IMR-90 (cell line): ENCODE data around the gene GPR158. TPM values are rescaled to one million over a fixed set of nuclear protein-coding genes. Genes with fewer than 3 reads are reported as not detected.

Experiments used
- ATAC-seq: fragments of 200-7000 bp; cut with Tn5 transposase; 2 replicates; pipeline ENCODE4 v1.9.1; 2020; ENCODE audit warnings: low read depth, mild to moderate bottlenecking, moderate library complexity
- BruUV-seq: library from RNA; stranded (reverse); fragments of 400-500 nt; replicated peaks from 2 replicates; lab custom pipeline; 2021; lab: Mats Ljungman, UMichigan
- CTCF ChIA-PET: fragments of 300-600 bp; formaldehyde crosslinking; extraction: SDS; loops from one replicate; lab custom pipeline; 2021; ENCODE audit warnings: antibody characterized with exemption; lab: Yijun Ruan, JAX
- POLR2A ChIA-PET: fragments of 300-600 bp; sonication (Branson Sonifier 250); formaldehyde crosslinking; loops from one replicate; lab custom pipeline; 2022; ENCODE audit warnings: antibody characterized with exemption; ENCODE audit not compliant: unreplicated experiment; lab: Charles Lee
- DNase-seq: peaks from one replicate; pipeline ENCODE4 v3.0.0; 2013
- H2AFZ ChIP-seq: replicated peaks from 2 replicates; pipeline ENCODE3; 2013; ENCODE audit warnings: low read length, mild to moderate bottlenecking; ENCODE audit not compliant: poor library complexity
- H2AK5ac ChIP-seq: 2 replicates; pipeline ENCODE4 v1.6.1; 2013; ENCODE audit warnings: low read depth, low read length, inconsistent platforms
- H2AK9ac ChIP-seq: replicated peaks from 2 replicates; pipeline ENCODE3; 2013; ENCODE audit warnings: mild to moderate bottlenecking, low read depth, low read length, moderate library complexity; ENCODE audit not compliant: poor library complexity
- H2BK120ac ChIP-seq: 2 replicates; pipeline ENCODE4 v1.6.1; 2013; ENCODE audit warnings: low read depth, low read length, inconsistent platforms
- H2BK15ac ChIP-seq: 3 replicates; pipeline ENCODE4 v1.6.1; 2013; ENCODE audit warnings: low read depth, low read length, inconsistent platforms
- H2BK20ac ChIP-seq: 2 replicates; pipeline ENCODE4 v1.6.1; 2013; ENCODE audit warnings: low read depth, mild to moderate bottlenecking, inconsistent platforms, low read length, moderate library complexity
- H2BK5ac ChIP-seq: 2 replicates; pipeline ENCODE4 v1.6.1; 2013; ENCODE audit warnings: mild to moderate bottlenecking, low read depth, low read length, inconsistent platforms; ENCODE audit not compliant: poor library complexity, severe bottlenecking
- H3K14ac ChIP-seq: replicated peaks from 2 replicates; pipeline ENCODE4 v1.6.1; 2013; ENCODE audit warnings: low read depth, low read length, inconsistent platforms
- H3K18ac ChIP-seq: 2 replicates; pipeline ENCODE4 v1.6.1; 2013; ENCODE audit warnings: low read depth, low read length, control low read depth
- H3K23ac ChIP-seq: 2 replicates; pipeline ENCODE4 v1.6.1; 2013; ENCODE audit warnings: low read depth, low read length, inconsistent platforms
- H3K27ac ChIP-seq: 2 replicates; pipeline ENCODE4 v1.5.1; 2013; ENCODE audit warnings: mild to moderate bottlenecking, control low read depth, low read length; ENCODE audit not compliant: insufficient read depth
- H3K27me3 ChIP-seq: 2 replicates; pipeline ENCODE4 v1.6.1; 2013; ENCODE audit warnings: low read length; ENCODE audit not compliant: control insufficient read depth, insufficient read depth
- H3K36me3 ChIP-seq: 2 replicates; pipeline ENCODE4 v1.6.1; 2013; ENCODE audit warnings: low read length, mixed read lengths; ENCODE audit not compliant: control insufficient read depth, insufficient read depth
- H3K4ac ChIP-seq: 2 replicates; pipeline ENCODE4 v1.6.1; 2013; ENCODE audit warnings: low read depth, low read length, inconsistent platforms
- H3K4me1 ChIP-seq: 2 replicates; pipeline ENCODE4 v1.6.1; 2013; ENCODE audit warnings: low read length, mixed read lengths; ENCODE audit not compliant: control insufficient read depth, insufficient read depth
- H3K4me2 ChIP-seq: 2 replicates; pipeline ENCODE4 v1.6.1; 2013; ENCODE audit warnings: low read depth, mild to moderate bottlenecking, control low read depth, low read length, moderate library complexity
- H3K4me3 ChIP-seq: 2 replicates; pipeline ENCODE4 v1.5.1; 2013; ENCODE audit warnings: low read depth, mild to moderate bottlenecking, control low read depth, low read length, moderate library complexity; ENCODE audit not compliant: insufficient read depth
- H3K56ac ChIP-seq: 2 replicates; pipeline ENCODE4 v1.6.1; 2013; ENCODE audit warnings: low read length, inconsistent platforms; ENCODE audit not compliant: insufficient read depth; ENCODE audit errors: extremely low read depth
- H3K79me1 ChIP-seq, 2 experiments: 2 replicates each; pipeline ENCODE4 v1.6.1; 2013; ENCODE audit warnings: low read length in 2 of 2, inconsistent platforms in 1 of 2, low read depth in 1 of 2
- H3K9ac ChIP-seq: 2 replicates; pipeline ENCODE4 v1.6.1; 2013; ENCODE audit warnings: low read depth, low read length, control low read depth
- H3K9me1 ChIP-seq: 2 replicates; pipeline ENCODE4 v1.6.1; 2013; ENCODE audit warnings: low read length, inconsistent platforms; ENCODE audit not compliant: insufficient read depth
- H3K9me3 ChIP-seq: 2 replicates; pipeline ENCODE4 v1.6.1; 2013; ENCODE audit warnings: low read length; ENCODE audit not compliant: control insufficient read depth, insufficient read depth
- H4K20me1 ChIP-seq: 2 replicates; pipeline ENCODE4 v1.6.1; 2013; ENCODE audit warnings: low read length, inconsistent platforms; ENCODE audit not compliant: insufficient read depth
- H4K5ac ChIP-seq: 2 replicates; pipeline ENCODE4 v1.6.1; 2013; ENCODE audit warnings: mild to moderate bottlenecking, low read depth, low read length, control low read depth
- H4K8ac ChIP-seq, 2 experiments: 2 replicates each; pipeline ENCODE4 v1.6.1; 2013; ENCODE audit warnings: low read depth in 2 of 2, low read length in 2 of 2, control low read depth in 1 of 2, inconsistent platforms in 1 of 2
- H4K91ac ChIP-seq: 2 replicates; pipeline ENCODE4 v1.6.1; 2013; ENCODE audit warnings: low read depth, low read length, inconsistent platforms; ENCODE audit not compliant: insufficient read depth
- CEBPB ChIP-seq: IDR thresholded peaks from 2 replicates; pipeline ENCODE4 v1.6.1; 2012; ENCODE audit warnings: low read depth, low read length, improper control_type of control experiment
- RFX5 ChIP-seq: IDR thresholded peaks from 2 replicates; pipeline ENCODE4 v1.8.0; 2012; ENCODE audit warnings: low read depth, mild to moderate bottlenecking, low read length, moderate library complexity
- WGBS, 2 experiments: methylation state at CpG; one replicate each; pipeline versions ENCODE4 v1.1.5 to v1.1.7; 2013; ENCODE audit warnings: missing lambda C conversion rate in 2 of 2; ENCODE audit not compliant: insufficient read length in 1 of 2; ENCODE audit errors: extremely low coverage in 2 of 2; 5-methylcytosine and 5-hydroxymethylcytosine counted together
- dilution Hi-C: fragments of 300-500 bp; cut with HindIII; formaldehyde crosslinking; loops from one replicate; pipeline ENCODE4 v1.14.3; 2018; ENCODE audit warnings: low sequenced_read_pairs; ENCODE audit not compliant: unreplicated experiment
- in situ Hi-C: fragments of 300-500 bp; cut with MboI; formaldehyde crosslinking; loops from 3 replicates; pipeline ENCODE4 v1.14.3; 2019; ENCODE audit warnings: low sequenced_read_pairs, inconsistent platforms, mixed read lengths
- intact Hi-C: fragments of 100-400 bp; cut with micrococcal nuclease; formaldehyde crosslinking; loops from 2 replicates; pipeline ENCODE4 v1.10.0; 2022
- polyA plus RNA-seq, 3 experiments: library from polyadenylated mRNA; depleted of rRNA; stranded (reverse); fragments of >200 nt; gene quantifications; 2 replicates each; pipeline ENCODE4 v1.2.3, GENCODE V29; 2012; ENCODE audit warnings: low replicate concordance in 1 of 3
- total RNA-seq: library from RNA; depleted of rRNA; stranded (reverse); fragments of >200 nt; gene quantifications from 2 replicates; pipeline ENCODE4 v1.2.3, GENCODE V29; 2012

GPR158 gene
- total and polyA plus RNA-seq, 2 of the 4 experiments (the other 2 are of a cell fraction) = not detected

DNA sequence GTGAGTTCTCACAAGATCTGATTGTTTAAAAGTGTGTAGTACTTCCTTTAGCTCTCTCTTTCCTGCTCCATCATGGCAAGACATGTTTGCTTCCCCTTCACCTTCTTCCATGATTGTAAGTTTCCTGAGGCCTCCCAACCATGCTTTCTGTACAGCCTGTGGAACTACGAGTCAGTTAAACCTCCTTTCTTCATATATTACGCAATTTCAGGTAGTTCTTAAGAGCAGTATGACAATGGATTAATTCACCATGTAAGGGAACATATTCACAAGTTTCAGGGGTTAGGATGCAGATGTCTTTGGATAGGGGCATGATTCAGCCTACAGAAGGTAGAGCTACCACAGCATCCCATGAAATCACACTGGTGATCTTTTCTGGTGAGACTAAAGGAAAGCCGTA, 174.7 kb downstream of the GPR158 start:
- BruUV-seq = no TSS peak
- Histone ChIP-seq H2AFZ (no peak overlapping the region), H4K5ac (no peak overlapping the region), H3K4me1 (no peaks in the 10 kb centered on the region), H3K9me3 (peaks cover 12% of the 10 kb centered on the region), H2AK5ac (no peak overlapping the region), H3K18ac (no peak overlapping the region), H3K79me1 (no peaks in the 10 kb centered on the region), H3K4me2 (no peak overlapping the region), H3K27me3 (no peaks in the 10 kb centered on the region), H3K9ac (no peak overlapping the region), H2BK120ac (no peak overlapping the region), H2BK5ac (no peak overlapping the region), H3K4me3 (no peak overlapping the region), H3K14ac (no peak overlapping the region), H4K20me1 (no peaks in the 10 kb centered on the region), H2BK20ac (no peak overlapping the region), H3K56ac (no peak overlapping the region), H3K9me1 (no peaks in the 10 kb centered on the region), H2BK15ac (no peak overlapping the region), H3K4ac (no peak overlapping the region), H4K91ac (no peak overlapping the region), H3K23ac (no peak overlapping the region), H2AK9ac (no peak overlapping the region), H4K8ac (no peak overlapping the region), H3K27ac (no peak overlapping the region), H3K36me3 (no peaks in the 10 kb centered on the region)
- CTCF ChIA-PET = no interaction called here
- peak; percentile 66 for TF ChIP-seq CEBPB
- TF ChIP-seq RFX5 = no peak
- in situ Hi-C loops = no loop called here
- intact Hi-C loops = no loop called here
- ATAC-seq (no peak), DNase-seq (no peak)
- dilution Hi-C loops = no loop called here
- WGBS, 2 experiments = 63% methylated on average over 1 of the region's 3 CpGs; no CpG with 5 or more reads in 1 of the 2 experiments
- POLR2A ChIA-PET = no interaction called here
